SIG-M5 treated with dmso at 0.1 percent for 504 hours (cell line): ENCODE measurements around the gene HIPK4.
A peak's percentile ranks its signal among the peaks of the same experiment; 100 is the strongest.
"Not testable (repeated sequence)": the region's sequence is repeated elsewhere in the genome, so short reads cannot be mapped to it uniquely, and the experiment has no call there.

Experiments
- DNase-seq: peaks from one replicate; lab custom pipeline; 2025; ENCODE audit not compliant: unreplicated experiment; lab: John Stamatoyannopoulos, UW

Gene HIPK4

DNA sequence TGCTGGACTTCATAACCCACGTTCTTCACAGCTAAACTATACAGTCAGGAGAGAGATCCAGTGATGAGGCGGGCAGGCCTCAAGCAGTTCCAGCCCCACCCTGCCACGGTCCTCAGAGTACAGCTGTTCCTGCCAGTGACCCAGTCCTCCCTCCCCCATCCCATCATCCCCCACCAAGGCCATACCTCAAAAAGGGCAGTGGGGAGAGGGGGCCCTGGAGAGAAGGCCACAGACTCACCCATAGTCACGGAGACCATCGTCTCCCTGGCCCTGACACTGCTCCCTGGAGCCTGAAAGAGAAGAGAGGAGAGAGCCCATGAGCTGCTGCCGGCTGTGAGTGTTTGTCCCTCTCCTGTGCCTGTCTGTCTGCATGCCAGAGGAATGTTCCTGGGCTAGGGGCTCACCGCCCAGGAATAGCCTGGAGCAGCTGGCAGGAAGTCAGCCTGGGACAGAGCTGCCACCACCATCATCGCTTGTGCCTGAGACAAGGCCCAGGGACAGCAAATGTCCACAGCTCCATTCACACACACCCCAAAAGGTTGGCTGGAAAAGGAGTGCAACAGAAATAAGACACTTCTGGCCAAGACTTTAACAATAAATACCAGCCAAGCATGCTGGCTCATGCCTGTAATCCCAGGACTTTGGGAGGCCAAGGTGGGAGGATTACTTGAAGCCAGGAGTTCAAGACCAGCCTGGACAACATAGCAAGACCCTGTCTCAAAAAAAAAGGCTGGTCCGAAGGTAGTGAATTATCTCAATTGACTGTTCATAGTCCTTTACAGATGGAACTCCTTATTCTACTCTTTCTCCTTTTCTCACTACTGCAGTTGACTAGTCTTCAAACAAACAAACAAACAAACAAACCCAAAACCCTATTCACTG, 48.1 kb downstream of the HIPK4 start:
- DNase-seq: no peak

DNA sequence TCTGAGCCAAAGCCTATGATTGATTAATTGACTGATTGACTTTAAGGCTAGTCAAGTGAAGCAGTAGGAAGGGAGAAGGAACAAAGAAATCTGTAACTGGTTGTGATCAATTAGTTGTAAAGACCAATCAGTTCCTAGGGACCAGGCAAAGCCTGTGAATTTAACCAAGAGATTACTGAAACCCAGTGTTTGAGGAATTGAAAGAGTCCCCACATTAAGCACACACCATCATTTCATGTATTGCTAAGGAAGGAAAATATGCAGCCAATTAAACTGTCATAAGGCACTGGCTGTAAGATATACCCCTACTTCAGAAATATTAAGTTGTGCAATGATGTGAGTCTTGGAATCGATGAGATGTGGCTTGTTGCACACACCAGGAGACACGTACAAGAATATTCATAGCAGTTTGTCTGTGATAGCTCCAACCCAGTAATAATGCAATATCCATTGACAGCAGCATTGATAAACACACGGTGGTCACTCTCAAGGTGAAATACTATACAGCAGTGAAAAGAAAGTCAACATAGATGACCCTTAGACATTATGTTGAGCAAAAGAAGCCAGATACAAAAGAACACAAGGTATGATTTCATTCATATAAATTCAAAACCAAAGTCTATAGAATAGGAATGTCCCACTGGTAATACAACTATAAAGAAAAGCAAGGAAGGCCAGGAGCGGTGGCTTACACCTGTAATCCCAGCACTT, 50.8 kb downstream of the HIPK4 start:
- no peak for DNase-seq

DNA sequence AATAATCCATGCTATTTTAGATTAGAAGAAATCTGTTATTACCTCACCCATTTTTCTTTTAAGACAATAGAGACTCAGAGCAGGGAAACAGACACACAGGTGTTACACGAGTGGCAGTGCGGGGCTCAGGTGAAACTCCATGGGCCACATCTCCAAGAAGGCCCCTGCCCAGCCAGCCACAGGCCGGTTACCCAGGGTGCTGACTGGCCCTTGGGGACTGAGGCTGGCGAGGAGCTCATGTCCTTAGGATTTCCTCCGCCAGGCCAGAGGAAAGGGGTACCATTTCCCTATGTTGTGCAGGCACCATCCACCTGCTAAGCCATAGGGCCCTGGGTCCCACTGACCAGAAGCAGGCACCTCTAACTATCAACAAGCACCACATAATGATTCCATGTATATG, 52.4 kb downstream of the HIPK4 start:
- no peak for DNase-seq

DNA sequence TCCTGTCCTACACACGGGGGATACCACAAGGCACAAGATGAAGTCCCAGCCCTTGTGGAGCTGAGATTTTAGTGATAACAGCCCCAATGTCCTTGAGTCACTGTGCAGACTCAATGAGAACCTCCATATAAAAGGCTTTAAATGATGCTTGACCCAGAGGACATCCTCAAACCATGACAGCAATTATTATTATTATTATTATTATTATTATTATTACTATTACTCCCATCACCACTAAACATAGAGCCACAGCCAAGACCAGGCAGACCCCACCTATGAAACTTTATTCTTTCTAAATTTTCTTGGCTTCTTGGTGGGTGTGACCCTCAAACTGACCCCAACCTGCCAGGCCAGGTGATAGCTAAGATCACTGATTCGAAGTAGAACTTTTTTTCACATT, 52.9 kb downstream of the HIPK4 start:
- no peak for DNase-seq

DNA sequence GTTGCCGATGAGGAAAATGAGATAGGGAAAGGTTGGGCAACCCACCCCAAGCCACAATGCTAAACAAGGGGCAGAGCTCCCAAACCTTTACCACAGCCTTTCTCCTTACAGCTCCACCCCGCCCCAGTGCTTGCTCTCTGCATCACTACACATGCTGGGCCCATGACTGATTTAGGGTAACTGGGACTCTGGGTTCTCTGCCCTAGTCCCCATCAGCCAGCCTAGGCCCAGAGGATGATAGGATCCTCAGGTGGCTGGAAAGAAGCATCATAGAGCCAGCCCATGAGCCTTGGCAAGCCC, 53.4 kb downstream of the HIPK4 start:
- DNase-seq: no peak

DNA sequence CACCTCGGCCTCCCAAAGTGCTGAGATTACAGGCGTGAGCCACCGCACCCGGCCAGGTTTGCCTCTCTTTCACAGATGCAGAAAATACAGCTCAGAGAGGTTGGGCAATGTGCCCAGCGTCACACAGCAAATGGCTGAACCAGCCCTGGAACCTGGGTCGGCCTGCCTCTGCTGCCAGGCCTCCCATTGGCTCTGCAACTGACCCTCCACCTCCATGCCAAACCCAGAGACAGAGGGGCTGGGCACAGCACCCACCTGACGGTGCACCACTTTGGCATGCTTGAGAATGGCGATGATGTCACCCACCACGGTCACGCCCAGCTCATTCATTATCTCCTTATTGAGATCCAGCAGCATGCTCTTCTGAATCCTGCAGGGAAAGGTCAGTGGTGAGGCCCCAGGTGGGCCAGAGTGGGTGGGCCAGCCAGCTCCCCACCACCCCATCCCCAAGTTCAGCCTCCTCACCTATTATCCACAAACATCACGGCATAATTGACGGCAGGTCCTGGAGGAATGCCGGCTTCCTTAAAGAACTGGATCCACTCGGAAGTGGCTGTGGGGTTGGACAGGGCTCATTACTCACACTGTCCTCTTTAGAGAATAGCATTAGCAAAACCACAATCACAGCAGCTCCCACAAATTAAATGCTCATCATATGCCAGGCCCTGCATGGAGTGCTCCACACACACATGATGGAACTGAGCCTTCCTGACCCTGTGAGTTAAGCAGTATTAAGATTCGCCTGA, 54.0 kb downstream of the HIPK4 start:
- DNase-seq: no peak

DNA sequence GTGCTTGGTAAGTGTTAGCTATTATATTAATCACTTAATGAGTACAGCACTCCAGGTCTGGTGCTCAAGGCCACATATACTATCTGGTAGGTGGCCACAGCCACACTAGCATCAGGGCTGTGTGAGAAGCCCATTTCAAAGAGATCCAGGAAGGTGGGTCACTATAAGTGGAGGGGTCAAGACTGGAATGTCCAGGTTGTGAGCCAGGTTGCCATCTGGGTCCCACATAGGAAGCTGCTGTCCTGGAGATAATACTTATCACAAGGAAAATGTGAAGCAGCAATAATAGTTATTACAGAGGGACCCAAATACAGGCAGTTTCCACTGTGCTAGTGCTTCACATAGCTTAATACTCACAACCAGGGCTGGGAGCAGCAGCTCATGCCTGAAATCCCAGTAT, 54.9 kb downstream of the HIPK4 start:
- no peak for DNase-seq

DNA sequence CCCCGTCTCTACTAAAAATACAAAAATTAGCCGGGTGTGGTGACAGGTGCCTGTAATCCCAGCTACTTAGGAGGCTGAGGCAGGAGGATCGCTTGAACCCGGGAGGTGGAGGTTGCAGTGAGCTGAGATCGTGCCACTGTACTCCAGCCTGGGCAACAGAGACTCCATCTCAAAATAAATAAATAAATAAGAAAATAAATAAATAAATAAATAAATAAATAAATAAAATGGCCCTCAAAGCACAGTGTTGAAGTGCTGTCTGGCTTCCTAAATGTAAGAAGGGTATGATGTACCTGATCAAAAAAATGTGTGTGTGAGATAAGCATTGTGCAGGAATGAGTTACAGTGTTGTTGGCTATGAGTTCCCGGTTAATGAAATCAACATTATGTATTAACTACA, 56.9 kb downstream of the HIPK4 start:
- DNase-seq: not testable (repeated sequence)

DNA sequence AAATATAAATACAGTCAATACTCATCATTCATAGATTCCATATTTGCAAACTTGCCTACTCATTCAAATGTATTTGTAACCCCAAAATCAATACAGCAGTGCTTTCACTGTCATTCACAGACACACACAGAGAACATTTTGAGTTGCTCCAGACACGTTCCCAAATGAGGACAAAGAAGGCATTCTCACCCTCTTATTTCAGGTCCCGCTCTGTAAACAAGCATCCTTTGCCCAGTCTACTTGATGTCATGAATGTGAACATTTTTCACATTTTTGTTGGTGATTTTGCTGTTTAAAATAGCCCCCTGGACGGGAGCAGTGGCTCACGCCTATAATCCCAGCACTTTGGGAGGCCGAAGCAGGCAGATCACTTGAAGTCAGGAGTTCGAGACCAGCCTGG, 57.3 kb downstream of the HIPK4 start:
- DNase-seq: no peak

DNA sequence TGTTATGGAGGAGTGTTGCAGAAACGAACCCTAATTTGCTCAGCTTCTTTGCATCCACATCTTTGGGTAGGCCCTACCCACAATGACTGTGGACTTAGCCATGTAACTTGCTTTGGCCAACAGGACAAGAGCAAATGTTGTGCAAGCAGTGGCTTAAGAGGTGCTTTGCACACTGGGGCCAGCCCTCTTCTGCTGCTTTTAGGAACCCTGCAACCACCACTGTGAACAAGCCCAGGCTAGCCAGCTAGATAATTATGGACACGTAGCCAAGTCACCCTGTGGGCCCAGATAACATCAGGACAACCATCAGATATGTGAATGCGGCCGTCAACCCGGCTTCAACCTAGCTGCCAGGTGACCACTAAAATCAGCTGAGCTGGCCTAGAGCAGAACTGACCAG, 58.9 kb downstream of the HIPK4 start:
- peak; percentile 5 for DNase-seq
